GM04503 (cell line): ENCODE results near the gene SEPSECS.

ENCODE experiments used
- DNase-seq: peaks from one replicate; pipeline ENCODE4 v3.0.0-alpha.2; 2012; ENCODE audit warnings: low read depth

The SEPSECS gene

GRCh38 chr4:25159837-25160713 is at the start of gene SEPSECS:
SEPSECS (minus strand) TSS chr4:25160449; CDS start chr4:25160369, 80 bp downstream.
- peak; percentile 85 for DNase-seq

GRCh38 chr4:25209702-25210101 is 49.5 kb upstream of the SEPSECS start:
- no peak for DNase-seq

DNA sequence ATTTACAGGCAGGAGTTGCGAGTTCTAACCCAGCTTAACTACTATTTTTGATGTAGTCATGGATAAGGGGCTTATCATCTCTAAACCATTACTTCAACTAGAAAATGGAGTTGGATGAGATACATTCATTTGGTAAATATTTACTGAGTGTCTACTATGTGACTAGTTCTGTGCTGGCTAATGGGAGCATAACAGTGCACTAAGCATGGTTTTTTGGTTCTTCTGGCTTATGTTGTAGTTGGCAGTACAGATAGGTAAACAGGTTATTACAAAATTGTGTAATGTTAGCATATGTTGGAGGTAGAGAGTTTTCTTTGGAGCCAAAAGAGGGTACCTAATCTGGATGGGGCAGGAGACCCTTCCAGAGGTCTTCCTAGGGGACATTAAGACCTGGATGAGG is 47.7 kb upstream of the SEPSECS start:
- no peak for DNase-seq

- DNase-seq: no peak
Measured at GRCh38 chr4:25198713-25199112, 38.5 kb upstream of the SEPSECS start.

- no peak for DNase-seq
Measured at GRCh38 chr4:25190407-25190806, 30.2 kb upstream of the SEPSECS start.

- no peak for DNase-seq
Measured at GRCh38 chr4:25184056-25184455, 23.8 kb upstream of the SEPSECS start.

DNA sequence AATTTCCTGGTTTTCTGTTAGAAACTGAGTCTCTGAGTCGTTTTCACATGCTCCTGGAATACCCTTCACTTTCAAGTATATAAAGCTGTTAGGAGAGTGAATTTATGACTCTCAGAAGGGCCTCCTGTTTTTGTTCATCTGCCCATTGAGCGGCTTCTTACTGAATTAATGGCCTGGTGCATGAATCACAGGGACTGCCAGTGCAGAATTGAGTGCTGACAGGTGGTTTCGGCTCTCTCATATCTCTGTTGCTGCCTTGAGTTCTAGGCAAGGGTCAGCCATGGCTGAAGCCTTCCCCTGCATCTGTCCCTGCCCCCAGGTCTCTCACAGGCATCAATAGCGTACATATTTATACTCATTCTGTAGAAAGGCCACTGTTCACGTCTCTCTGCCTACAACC is 22.7 kb upstream of the SEPSECS start:
- DNase-seq: no peak

DNA sequence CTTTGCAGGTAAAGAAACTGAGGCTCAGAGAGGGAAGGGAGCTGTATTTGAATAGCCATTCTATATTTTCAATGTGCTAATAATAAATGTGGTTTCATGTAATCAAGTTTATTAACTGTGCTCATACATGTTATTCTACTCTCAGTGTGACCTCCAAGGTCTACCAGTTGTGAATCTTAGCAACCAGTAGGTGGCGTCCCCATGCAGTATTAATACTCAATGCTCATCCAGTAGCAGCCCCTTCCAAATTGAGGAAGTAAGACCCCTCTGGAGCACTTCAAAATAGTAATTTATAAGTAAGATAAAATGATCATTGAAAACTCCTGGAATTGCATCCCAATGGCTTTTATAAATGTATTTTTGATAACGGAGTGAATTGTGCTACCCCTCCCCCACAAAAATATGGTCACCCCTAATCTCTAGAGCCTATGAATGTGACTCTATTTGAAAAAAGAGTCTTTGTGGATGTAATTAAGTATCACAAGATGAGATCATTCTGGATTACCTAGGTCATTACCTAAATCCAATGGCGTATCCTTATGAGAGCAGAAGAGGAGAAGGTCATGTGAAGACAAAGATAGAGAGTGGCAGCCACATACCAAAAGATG is 20.4 kb upstream of the SEPSECS start:
- DNase-seq: no peak

DNA sequence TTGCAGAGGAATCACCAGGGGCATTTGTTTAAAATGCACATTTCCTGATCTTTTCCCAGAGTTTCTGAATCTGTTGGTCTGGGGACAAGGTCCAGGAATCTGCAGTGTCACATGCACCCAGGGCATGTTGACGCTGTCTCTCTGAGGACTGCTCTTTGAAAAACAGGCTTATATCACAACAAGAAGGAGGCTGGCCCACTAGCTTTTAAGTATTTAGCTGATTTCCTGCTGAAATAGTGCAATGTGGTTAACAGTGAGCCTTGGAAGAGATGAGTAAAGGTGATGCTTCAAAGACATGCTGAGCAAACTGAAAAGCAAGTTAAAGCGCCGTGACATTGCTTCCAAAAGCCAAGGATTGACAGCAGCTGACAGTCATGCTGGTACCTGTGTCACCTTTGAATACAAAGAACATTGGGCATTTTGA is 18.6 kb upstream of the SEPSECS start:
- no peak for DNase-seq

DNA sequence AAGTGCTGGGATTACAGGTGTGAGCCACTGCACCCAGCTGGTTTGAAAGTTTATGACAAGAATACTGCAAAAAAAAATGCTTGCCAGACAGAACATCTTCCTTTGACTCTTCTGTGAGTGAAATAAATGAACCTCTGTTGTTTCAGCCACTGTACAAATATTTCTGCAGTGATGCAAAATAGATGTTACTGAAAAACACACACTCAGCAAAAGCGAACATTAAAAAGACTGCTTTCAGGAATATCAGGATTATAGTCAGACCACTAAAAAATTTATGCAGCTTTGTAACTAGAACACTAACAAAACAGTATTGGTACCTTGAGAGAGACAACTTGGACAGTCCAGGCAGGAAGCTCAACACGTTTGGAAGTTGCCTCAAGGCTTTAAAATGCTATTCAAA is 16.9 kb upstream of the SEPSECS start:
- DNase-seq: no peak

GRCh38 chr4:25174674-25175073 is 14.4 kb upstream of the SEPSECS start:
- DNase-seq: no peak

GRCh38 chr4:25172961-25173915 is 13.0 kb upstream of the SEPSECS start:
- DNase-seq: peak; percentile 99

DNA sequence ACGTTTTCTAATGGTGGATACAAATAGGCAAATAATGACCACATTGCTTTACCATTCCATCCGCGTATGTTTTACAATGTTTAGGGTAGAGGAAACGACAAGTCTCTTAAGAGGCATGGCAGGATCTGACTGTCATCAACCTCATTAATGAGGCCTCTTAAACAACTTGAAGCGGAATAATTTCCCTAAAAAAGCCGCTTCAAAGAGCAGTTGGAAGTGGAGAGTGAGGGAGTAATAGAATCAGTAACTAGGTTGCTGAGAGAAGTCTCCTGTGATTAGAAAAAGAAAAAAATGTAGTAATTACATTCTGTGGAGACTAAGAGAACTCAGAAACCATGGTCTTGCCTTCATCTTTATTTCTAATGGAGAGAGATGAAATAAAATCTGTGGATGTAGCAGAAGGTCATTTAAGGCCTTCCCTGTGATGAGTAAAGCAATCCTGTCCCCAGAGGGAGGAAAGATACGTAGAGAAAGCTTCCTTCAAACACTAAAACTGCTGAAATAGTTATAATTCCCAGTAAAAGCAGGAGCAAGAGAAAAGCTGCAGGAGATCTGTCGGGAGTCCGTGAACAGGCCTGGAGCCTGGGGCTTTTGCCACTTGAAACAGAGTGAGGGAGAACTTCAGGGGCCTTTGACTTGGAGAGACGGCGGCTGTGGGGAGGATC is 11.1 kb upstream of the SEPSECS start:
- no peak for DNase-seq

DNA sequence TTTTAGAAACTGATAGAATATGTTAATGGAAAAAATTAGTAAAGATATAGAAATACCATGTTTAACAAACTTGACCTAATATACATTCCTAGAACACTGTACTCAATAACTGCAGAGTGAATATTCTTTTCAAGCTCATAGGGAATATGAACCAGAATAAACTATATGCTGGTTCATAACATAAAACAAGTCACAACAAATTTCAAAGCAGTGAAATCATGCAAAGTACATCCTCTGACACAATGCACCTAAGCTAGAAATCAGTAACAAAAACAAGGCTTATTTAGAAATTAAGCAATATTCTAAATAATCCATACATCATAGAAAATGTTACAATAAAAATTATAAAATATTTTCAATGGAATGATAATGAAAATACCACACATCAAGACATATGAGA is 9.2 kb upstream of the SEPSECS start:
- no peak for DNase-seq

DNA sequence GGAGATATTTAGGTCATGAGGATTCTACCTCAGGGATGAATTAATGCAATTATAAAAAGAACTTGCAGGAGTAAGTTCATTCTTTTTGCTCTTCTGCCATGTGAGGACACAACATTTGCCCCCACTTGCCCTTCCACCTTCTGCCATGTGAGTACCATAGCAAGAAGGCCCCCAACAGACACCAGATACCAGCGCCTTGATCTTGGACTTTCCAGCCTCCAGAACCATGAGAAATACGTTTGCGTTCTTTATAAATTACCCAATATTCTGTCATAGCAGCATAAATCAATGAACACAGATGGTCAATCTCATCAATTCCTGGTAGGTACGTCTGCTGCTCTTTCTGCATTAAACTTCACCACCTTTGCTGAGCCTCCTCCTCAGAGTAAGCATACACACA is 5.7 kb upstream of the SEPSECS start:
- no peak for DNase-seq

DNA sequence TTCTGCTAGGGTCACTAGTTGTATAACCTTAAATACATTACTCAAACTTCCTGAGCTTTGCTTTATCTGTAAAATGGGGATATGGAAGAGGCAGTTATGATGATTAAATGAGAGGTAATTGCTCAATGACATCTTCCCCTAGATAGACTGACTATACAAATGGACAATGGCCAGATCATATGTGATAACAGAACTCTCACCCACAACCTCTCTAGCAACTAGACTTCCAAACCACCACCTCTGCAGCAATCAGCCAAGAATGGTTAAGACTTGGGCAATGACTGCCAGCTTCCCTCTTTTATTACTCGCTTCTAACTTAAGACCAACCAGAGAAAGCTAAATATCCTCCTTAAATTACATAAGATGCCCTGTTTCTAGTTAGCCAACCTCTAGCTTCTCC is 2.9 kb upstream of the SEPSECS start:
- no peak for DNase-seq

GRCh38 chr4:25162566-25162965 is 2.3 kb upstream of the SEPSECS start:
- DNase-seq: no peak

GRCh38 chr4:25161593-25161950 is 1.3 kb upstream of the SEPSECS start:
- no peak for DNase-seq

GRCh38 chr4:25160714-25161592 is 704 bp upstream of the SEPSECS start:
- DNase-seq: no peak

DNA sequence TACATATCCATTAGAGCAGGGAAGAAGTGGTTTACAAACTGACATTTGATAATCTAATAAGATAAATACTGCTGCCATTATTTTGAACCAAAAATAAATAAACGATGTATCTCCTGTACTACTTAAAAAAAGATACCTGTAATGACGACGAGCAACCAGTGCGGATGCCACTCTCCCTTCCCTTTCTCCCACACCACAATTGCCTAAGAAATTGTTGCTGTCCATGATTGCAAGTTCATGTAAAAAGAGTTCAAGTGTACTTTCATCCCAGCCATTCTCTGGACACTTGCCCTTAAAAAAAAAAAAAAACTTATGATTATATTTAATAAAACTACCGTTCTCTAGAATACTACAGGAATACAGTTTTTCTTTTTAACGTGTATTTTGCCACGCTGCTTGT is 1.4 kb downstream of the SEPSECS start:
- DNase-seq: no peak

DNA sequence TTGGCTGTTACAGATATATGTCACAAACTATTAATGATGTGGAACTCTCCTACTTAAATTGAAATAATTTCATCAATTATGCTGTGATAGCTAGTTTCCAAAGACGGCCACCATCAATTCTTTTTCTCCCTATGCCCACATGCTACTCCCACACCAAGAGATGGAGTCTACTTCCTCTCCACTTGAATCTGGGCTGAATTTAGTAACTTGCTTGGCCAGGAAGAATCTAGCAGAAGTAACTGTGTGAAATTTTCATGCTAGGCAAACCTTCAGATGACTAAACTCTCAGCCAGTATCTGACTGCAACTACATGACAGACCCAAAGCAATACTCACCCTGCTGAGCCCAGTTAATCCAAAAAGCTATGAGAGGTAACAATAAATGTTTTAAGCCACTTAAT is 3.2 kb downstream of the SEPSECS start:
- no peak for DNase-seq
